Limb (tissue), 2 donors: ENCODE measurements around the gene B4GALT2.

Experiments
- DNase-seq, 2 donors: peaks; one replicate each; pipeline ENCODE4 v3.0.0-alpha.2; 2016; ENCODE audit errors: extremely low spot score in 2 of 2

B4GALT2 gene

DNA sequence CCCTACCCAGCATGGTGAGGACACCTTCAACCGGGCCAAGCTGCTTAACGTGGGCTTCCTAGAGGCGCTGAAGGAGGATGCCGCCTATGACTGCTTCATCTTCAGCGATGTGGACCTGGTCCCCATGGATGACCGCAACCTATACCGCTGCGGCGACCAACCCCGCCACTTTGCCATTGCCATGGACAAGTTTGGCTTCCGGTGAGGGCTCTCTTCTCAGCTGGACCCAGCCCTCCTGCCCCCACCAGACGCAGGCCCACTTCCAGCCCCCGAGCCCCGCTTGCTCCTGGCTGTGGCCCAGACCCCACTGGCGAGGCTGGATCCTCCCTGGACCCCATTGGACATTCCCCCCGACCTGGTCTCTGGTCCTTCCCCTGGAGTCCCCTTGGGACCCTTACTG is 5.8 kb downstream of the B4GALT2 start:
- DNase-seq: no peak

DNA sequence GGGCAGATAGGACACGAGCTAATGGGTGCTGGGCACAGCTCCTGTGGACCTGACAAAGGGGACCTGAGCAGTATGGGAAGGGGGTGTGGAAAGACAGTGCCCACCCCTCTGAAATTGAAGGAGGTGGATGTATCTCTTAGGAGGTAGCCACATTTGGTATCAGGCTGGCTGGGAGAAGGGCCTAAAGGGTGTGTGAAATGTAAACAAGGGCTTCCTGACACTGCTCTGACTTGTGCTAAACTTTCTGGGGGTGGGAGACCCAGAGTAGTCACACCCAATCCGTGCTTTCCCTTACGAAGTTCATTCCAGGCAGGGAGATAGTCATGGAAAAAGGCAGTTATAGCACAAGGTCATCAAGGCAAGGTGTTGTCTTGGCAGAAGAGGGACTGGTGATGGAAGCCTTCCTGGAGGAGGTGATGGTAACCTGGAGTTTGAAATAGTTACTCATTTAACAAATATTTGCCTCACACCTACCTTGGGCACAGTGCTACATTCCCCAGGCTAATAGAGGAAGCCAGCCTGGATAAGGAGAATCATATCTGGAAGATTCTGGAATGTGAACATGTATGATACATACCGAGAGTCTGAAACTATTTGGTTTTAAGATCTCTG is 7.1 kb downstream of the B4GALT2 start:
- DNase-seq: no peak

DNA sequence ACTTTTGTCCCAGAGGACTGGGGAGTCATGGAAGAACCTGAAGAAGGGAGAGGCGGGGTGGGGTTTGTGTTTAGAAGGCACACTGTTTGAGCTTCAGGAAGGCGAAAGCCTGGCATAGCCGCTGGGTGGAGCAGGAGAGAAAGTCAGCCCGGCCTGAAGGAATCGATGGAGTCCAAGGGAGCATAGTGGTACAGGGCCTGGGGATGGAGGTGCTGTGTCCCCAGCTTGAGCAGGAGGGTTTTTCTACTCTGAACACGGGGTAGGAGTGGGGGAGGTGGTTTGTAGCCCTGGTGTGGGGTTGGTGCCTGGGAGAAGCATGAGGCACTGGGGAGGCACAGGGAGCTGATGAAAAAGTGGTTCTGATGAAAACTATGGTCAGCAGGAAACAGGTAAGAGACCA is 7.7 kb downstream of the B4GALT2 start:
- DNase-seq: no peak

DNA sequence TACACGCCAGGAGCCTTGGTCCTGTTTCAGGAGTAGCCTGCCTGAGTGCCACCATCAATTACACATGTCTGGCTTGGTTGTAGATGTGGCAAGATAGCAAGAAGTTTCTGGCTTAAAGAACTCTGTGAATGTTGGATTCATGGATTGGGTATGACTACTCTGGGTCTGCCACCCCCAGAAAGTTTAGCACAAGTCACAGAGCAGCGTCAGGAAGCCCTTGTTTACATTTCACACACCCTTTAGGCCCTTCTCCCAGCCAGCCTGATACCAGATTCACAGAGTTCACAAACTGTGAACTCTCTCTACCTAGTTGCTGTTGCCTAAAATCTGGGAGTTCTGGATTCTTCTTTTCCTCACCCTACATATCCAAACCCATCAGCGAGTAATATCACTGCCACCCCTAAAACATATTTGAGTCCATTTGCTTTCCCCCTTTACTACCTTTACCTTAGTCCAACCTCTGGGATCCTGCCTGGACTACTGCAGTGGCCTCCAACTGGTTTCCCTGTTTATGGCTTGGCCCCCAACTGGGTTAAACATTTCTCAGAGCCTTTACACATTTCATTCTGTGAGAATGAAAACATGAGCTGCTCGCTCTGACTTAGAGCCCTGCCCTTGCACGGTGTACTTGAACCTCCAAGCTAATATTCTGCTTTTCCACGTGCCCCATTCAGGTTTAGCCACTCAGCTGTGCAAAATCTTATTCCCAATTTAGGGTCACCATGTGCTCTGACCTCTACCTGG is 8.3 kb downstream of the B4GALT2 start:
- no peak for DNase-seq

DNA sequence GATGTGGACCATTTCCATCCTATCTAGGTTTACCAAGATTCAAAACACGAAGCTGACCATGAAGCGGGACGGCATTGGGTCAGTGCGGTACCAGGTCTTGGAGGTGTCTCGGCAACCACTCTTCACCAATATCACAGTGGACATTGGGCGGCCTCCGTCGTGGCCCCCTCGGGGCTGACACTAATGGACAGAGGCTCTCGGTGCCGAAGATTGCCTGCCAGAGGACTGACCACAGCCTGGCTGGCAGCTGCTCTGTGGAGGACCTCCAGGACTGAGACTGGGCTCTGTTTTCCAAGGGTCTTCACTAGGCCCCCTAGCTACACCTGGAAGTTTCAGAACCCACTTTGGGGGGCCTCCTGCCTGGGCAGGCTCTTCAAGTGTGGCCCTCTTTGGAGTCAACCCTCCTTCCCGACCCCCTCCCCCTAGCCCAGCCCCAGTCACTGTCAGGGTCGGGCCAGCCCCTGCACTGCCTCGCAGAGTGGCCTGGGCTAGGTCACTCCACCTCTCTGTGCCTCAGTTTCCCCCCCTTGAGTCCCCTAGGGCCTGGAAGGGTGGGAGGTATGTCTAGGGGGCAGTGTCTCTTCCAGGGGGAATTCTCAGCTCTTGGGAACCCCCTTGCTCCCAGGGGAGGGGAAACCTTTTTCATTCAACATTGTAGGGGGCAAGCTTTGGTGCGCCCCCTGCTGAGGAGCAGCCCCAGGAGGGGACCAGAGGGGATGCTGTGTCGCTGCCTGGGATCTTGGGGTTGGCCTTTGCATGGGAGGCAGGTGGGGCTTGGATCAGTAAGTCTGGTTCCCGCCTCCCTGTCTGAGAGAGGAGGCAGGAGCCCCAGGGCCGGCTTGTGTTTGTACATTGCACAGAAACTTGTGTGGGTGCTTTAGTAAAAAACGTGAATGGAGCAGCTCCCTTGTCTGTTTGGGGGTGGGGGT is 11.5 kb downstream of the B4GALT2 start:
- DNase-seq: no peak

DNA sequence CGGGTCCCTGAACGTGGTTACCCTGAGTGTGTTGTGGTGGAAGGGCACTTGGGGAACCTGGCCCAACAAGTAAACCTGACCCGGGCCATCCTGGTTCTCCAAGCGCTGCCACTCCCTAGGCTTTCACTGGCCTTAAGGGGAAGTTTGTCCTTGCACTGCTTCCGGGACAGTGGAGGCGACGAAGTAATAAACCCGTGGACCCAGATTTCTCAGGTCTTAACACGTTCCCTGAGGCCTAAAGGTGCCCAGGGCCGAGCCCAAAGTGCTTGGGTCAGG is 12.1 kb downstream of the B4GALT2 start:
- no peak for DNase-seq

DNA sequence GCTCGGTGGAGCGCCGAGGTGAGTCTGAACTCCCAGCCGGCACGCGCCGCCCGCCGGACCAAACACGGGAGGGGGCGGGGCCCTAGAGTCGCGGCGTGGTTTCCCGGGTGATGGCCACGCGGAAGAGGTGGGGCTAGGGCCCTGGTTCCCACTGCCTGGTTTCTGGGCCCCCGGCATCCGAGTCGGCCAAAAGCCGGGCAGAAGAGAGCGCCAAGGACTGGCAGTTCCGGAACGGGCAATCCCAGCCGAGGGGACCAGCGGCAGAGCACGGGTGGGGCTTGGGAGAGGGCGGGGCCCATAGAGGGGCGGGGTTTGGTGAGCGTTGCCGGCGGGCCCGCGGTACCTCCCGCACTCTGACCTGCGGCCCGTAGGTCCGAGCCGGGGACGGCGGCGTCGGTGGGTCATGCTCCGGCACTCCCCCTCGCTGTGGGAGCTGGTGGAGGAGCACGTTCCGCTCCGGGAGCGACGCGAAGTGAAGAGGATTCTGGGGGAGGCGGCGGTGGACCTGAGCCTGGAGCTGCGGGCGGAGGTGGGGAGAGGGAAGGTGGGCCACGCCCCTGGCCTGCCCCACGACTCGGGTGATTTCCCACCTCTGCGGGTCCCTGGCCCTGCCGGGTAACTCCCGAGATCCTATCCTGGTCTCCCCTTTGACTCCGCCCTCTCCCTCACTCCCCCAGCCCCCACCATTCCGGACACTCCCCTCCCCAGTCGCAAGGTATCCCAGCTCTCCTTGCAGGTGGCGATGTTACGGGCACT is 12.6 kb downstream of the B4GALT2 start, which contains the start of gene CCDC24:
Gene CCDC24 (plus strand): TSS at position 124 of the 756 bp plus-strand sequence. CDS start 280 bp downstream, at position 404.
- DNase-seq: peak; percentile 55 to 84

DNA sequence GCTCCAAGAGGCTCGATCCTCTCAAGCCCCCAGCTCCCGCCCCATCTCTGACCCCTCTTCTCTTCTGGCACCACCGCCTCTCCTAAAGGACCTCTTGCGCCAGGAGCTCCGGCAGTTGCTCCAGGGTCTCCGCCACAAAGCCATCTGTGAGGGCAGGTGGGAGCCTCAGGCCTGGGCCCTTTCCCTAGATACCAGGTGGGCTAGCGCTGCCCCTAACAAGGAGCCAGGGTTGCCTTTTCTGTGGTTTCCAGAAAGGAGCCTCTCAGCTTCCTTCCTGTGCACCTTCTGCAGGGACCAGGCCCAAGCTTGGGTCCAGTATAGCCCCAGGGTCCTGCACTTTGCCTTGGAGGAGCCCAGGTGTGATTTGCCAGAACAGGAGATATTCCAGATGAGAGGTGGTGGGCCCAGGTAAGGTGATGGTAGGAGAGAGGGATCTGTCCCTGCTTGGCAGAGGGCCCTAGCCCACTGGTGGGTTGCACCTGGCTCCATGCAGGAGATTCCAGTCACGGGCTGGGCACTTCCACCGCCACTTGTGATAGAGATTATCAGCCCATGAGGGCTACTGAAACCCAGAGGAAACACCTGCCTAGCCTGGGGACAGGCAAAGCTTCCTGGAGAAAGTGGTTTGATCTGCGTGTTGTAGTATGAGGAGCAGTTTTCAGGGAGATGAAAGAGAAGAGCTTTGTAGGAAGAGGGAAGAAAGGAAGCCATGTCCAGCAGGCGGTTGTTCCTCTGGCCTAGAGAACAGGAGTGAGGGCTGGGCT is 13.4 kb downstream of the B4GALT2 start:
- no peak for DNase-seq

DNA sequence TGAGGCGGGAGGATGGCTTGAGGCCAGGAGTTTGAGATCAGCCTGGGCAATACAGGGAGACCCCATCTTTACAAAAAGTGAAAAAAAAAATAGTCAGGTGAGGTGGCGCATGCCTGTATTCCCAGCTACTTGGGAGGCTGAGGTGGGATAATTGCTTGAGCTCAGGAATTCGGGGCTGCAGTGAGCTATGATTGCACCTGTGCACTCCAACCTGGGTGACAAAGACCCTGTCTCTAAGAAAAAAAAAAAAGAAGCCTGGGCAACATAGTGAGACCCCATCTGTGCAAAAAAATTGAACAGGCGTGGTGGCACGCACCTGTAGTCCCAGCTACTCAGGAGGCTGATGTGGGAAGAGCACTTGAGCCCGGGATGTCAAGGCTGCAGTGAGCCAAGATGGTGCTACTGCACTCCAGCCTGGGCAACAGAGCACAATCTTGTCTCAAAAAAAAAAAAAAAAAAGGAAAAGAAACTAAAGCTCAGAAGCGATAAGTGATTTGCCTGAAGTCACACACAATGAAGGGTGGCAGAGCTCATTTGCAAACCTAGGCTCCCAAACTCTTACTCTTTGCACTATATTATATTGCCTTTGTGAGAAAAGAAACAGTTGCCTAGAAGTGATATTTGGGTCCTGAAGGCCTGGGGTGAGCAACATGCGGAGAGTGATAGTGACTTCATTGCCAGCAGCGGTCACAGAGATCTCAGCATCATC is 14.3 kb downstream of the B4GALT2 start:
- DNase-seq: no peak

DNA sequence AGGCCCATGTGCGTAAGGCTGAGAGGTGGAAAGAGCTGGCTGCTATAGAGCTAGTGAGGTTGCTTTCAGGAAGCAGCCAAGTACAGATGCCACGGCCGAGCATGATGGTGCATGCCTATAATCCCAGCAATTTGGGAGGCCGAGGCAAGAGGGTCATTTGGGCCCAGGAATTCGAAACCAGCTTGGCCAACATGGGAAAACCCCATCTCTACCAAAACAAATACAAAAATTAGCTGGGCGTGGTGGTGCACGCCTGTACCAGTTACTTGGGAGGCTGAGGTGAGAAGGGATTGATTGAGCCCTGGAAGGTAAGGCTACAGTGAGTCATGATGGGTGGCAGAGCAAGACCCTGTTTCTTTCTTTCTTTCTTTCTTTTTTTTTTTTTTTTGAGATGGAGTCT is 15.1 kb downstream of the B4GALT2 start:
- no peak for DNase-seq

DNA sequence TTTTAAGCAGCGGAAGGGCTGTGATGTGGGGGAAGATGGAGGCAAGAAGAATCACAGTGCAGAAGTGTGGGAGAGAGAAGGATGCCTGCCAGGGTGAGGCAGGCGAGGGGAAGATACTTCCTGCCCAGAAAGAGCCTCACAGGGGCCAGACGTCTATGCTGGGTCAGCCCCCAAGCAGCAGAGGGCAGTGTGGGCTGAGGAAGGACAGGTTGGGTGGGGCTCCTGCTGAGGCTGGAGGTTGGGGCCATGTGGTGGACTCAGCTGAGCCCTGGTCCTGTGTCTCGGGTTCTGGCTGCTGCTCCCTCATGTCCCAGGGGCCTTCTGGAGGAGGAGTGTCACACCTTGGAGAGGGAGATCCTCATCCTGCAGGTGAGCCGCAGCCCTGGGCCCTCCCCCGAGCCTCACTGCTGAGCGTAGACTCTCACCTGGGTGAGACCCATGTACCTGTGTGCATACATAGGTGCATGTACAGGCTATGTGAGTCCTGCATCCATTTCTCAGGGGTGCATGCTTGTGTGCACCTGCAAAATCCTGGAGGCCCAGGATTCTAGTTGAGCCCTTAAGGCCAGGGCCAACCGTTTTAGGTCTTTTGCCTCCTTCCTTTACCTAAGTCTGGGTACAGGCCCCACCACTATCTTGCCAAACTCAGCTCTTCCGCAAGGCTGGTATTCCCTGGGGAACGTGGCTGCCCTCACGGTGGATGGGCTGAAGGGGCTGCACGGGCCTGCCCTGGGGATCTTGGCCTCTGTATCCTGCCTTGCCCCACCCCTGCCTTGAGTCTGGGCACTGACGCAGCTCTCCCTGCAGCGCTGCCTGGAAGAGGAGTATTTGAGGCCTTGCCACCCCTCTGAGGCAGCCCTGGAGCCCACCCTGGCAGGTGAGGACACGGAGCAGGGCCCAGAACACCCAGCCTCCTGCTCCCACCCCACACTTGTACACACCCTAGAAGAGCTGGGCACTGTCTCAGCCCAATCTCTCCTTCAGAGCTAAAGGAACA is 16.1 kb downstream of the B4GALT2 start:
- no peak for DNase-seq

DNA sequence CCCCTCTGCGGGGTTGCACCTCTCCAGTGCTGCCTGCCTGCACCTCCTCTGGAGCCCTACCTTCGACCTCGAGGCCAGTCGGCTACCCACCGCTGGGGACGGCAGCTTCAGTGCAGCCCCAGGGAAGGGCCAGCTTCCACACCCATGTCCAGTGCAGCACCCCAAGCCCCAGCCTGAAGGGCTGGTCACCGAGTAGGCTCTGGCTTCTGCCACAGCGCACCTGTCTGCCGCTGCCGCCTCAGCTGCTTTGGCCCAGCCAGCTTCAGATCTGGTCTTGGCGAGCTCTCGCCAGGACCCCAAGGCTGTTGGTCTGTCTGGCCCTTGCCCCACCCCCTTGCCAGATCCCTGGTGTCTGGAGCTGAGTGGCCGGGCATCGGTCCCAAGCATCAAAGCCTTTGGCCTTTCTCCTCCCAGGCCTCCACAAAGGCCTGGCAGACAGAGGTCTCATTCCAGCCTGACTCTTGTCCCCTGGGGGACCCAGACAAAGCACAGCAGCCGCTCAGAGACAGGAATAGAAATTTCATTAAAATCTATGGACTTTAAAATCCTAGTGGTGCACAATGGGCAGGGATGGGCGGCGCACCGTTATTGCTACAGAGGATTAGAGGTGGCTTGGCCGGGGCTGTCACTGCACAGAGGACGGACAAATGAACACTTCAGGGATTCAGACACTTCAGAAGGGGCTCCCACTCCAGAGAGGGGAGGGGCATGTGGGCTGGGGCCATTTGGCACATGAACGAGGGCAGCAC is 17.1 kb downstream of the B4GALT2 start:
- DNase-seq: no peak

DNA sequence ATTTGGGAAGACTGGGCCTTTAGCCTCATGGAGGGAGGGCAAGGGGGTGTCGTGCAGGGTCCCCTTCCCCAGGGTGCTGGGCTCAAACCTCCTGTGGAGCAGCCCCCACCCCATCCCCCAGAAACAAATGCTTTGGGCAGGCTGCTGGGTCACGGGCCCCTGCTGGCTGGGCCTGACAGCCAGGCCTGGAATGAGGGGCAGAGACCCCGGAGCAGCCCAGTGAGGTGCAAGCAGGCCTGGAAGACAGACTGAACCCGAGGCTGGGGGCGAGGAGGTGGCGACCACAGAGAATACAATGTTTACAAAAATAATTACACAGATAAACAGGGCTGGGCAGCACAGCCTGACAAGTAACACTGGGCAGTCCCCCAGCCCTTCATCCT is 17.7 kb downstream of the B4GALT2 start:
- no peak for DNase-seq

DNA sequence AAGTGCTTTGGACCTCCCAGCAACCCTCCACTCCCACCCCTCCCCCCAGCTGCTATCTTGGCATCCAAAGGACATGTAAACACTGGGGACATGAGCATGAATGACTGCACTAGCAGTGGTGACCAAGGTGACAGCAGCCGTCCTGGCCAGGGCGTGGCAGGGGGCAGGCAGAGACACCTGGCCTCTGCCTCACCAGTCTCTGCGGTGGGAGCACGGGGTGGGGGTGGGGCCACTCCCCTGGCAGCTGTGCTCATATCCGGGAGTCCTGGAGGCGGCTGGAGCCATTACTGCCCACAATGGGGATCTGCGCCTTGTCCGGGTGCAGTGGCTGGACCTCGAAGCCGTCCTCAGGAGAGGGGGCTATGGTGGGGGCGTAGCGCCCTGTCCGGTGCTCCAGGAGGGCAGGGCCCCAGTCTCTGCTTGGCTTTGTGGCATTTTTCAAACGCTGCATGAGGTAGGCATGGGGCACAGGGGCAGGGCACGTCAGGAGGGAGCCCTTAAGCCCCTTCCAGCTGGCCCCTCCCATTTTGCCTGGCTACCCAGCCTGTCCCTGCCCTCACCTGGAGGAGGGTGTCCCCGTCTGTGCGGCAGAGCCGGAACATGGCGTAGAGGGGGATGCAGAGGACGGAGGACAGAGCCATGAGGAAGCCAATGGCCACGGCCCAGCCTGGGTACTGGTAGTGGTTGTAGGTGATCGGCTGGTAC is 18.4 kb downstream of the B4GALT2 start:
- no peak for DNase-seq

DNA sequence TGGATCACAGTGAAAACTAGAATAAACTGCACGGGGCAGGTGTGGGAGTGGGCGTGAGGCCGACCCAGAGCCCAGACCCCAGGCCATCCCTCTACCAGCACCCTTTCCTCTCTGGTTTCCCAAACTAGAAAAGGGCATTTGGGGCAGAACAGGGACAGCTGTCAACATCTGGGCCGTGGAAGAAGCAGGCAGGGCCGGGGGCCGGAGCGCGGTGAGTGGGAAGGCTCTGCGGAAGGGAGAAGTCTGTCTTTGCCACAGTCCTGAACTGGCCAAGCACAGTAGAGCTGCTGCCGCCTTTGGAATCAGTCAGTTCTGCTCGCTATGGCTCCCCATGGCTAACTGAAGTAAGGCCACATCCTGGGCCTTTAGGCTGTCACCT is 19.0 kb downstream of the B4GALT2 start:
- no peak for DNase-seq

DNA sequence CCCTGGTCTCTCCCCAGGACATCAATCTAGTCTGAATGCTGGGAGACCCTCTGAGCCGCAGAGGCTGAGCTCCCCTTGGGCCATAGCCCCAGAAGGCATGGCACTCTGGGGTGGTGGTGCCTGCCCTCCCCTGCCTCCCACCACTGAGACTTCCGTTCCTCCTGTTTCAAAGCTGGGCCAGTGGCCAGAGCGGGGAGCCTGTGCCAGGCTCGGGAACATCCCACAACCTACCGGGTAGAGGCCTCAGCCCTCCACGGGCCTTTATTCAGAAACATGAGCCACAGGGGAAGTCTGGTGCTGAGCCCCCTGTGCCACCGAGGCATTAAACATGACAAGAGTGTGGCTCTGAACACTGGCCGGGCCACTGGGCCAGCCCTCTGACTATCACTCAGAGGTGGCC is 20.4 kb downstream of the B4GALT2 start:
- DNase-seq: no peak

DNA sequence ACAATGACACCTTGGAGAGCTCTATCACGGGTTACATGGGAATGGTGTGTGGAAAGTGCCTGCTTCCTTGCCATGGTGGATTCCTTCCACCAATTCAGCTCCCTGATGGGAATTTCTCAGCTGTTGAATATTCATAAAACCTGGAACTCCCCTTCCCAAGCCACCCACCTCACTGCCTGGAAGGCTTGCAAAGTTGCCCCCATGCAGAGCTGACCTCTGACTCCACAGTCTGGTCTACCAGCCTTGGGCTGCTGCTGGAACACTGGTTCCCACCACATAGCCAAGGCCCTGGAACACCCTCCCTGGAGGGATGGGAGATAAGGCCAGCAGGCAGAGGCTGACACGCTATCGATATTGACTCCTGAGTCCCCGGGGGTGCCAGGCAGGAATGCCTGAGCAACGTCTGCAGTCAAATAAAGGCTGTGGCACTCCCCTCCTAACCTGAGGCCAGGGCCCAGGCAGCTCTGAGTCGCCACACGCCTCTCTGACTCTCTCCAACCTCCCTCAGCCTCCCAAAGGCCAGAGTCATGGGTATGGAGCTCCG is 21.2 kb downstream of the B4GALT2 start:
- DNase-seq: no peak

DNA sequence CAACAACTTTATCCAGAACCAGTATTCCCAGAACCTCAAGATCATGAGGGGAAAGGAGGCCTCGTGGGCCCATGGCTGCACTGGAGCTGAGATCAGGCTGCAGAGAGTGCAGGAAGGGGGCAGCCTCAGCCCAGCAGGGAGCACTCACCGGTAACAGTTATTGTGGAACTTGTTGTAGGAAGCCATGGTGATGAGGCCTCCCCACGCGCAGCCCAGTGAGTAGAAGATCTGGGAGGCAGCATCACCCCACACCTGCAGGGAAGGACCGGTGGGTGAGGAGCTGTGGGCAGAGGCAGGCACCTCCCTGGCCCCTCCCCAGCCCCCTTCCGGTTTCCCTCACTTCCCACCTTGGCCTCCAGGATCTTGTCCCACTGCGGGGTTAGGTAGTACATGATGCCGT is 23.2 kb downstream of the B4GALT2 start:
- DNase-seq: no peak
